SIG-M5 treated with dmso at 0.1 percent for 504 hours (cell line): ENCODE measurements around the gene C5orf22.
A peak's percentile ranks its signal among the peaks of the same experiment; 100 is the strongest.
"Not testable (repeated sequence)": the region's sequence is repeated elsewhere in the genome, so short reads cannot be mapped to it uniquely, and the experiment has no call there.

ENCODE experiments used
- DNase-seq: peaks from one replicate; lab custom pipeline; 2025; ENCODE audit not compliant: unreplicated experiment; lab: John Stamatoyannopoulos, UW

Gene C5orf22

GRCh38 chr5:31531888-31532547, at the start of gene C5orf22, which contains the start of gene DROSHA:
Gene C5orf22, plus strand, starts transcription at chr5:31532301. Its CDS starts 92 bp downstream, at chr5:31532393.
Gene DROSHA, minus strand, starts transcription at chr5:31532093. Its CDS starts 3,034 bp downstream, at chr5:31529059.
- DNase-seq: peak; percentile 97

DNA sequence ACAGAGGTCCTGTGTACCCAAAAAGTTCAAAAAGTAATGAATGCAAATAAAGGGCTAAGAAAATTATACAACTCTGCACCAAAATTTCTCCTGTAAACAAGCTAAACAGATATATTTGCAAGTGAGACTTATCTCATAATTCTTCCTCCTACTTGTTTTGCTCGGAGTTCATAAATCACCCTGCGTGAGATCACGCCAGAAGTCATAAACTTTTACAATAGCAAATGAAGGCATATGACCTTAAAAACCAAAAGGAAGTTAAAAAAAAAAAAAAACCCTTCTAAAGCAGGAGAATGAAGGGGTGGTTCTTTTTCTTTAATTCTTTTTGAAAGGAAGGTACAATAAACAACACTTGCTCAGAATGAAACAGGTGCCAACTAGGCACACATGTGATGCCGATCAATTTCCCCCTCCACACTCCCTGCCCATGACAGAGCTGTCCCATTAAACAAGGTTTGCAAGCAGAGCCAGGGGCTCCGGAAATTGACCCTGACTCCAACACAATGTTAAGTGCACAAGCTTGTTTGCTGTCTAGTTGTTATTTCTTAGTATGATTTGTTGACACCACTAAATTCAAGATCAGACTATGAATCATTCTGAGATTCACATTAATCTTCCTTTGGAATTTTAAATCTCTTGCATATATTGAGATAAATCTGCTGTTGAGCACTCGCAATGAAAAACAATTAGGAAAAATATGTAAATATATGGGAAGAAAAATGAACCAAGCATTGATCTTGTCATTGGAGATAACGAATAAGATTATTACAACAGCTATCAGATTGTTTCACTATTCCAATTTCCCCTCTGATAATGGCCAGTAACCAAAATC, 46.5 kb upstream of the C5orf22 start:
- no peak for DNase-seq

- no peak for DNase-seq
These were observed 45.7 kb upstream of the C5orf22 start for GRCh38 chr5:31486441-31486840.

DNA sequence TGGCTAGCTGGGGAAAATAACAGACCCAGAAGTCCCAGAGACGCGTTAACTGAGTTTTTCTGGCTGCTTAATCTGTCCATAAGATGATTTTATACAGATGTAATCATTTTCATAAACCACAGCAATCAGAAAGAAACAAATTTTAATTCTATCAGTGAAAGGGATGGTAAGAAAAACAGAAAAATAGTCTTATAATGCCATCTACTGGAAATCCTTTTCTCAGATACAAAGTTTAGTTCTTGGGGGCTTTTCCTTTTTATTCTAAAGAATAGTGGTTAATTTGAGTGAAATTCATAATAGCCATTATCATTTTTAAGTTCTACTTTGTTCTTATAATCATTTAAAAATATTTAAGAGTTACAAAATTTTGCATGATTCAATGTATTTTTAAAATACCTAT, 44.6 kb upstream of the C5orf22 start:
- no peak for DNase-seq

DNA sequence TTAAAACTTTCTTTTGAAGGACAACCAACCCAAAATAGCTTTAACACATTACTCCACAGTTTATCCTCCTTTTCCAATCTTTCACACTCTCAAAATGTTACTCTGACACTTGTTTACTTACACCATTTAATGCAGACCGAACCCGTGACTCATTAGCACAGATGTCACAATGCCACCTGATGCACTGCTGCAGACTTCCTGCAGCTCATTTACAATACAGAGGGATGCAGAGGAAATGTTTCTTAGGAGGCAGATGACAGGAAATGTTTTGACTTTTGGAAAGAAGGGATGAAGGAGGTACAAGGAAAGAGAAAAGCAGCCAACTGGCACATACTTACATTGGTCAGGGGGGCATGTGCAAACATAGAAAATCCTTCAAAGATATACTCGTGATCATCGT, 39.2 kb upstream of the C5orf22 start:
- DNase-seq: no peak

GRCh38 chr5:31495336-31495735, 36.8 kb upstream of the C5orf22 start:
- DNase-seq: no peak

DNA sequence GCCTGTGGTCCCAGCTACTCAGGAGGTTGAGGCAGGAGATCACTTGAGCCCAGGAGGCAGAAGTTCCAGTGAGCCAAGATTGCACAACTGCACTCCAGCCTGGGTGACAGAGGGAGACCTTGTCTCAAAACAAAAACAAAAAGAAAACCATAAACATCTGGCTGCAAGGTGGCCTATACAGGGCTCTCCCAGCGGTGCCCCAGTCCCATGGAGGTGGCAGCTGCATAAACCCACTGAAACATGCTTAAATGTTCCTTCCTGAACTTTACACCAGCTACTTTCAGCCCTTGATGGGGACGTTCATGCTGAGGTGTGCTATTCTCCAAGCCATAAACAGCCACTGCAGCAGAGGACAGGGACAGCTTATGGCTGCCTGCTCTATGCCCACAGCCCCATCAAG, 35.8 kb upstream of the C5orf22 start:
- DNase-seq: no peak

- no peak for DNase-seq
These were observed 35.2 kb upstream of the C5orf22 start for GRCh38 chr5:31496891-31497290.

GRCh38 chr5:31500256-31500655, 31.8 kb upstream of the C5orf22 start:
- no peak for DNase-seq

- no peak for DNase-seq
These were observed 29.6 kb upstream of the C5orf22 start for GRCh38 chr5:31502506-31502905.

DNA sequence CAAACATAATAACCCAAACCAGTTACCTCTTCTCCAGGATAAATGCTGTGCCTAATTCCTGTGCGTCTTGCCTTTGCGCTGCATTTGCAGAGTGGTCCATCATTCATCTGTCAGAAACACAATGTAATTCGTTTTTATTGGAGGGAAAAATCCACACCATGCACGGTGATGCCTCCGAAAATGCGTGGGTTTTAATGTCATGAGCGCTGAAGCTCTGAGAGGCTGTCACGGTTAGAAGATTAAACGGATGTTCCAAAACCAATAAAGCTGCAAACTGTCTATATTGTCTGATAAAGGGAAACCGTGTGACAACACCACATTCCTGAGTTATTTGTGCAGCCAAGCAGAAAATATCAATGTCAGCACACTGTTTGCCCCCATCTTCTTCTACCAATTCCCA, 27.6 kb upstream of the C5orf22 start:
- no peak for DNase-seq

GRCh38 chr5:31511305-31511704, 20.8 kb upstream of the C5orf22 start:
- DNase-seq: no peak

DNA sequence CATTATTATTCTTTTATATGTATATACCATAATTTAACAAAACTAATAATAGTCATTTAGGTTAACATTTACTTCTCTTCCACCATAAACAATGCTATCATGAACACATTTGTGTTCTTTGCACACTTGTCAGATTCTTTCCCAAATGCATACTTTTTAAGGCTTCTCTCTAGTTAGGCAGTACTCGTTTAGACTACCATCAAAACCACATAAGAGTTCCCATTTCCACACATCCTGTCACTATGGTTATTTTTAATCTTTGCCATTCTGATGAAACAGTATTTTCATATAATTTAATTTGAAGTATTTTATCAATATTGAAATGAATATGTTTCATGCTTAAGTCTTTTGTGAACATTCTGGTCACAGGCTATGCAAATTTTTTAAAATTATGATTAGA, 15.3 kb upstream of the C5orf22 start:
- DNase-seq: peak; percentile 52

DNA sequence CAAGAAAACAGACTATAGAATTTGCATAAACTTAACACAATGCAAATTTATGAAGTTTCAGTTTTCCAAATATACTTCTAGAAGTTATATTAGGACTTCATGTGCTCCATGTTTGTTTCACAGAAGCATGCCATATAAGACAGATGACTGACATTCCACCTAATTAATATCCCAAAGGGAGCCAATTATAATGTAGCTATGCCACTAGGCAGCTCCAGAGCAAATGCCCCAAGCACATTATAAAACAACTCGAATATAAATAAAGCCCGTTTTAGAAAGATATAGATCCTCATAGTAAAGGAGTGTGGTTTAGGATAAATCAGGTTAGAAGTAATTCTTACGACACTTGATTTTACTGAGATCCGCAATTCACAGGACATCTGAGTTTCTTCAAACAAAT, 9.1 kb upstream of the C5orf22 start:
- DNase-seq: no peak

- peak; percentile 41 for DNase-seq
These were observed 1.4 kb upstream of the C5orf22 start for GRCh38 chr5:31530541-31531265.

DNA sequence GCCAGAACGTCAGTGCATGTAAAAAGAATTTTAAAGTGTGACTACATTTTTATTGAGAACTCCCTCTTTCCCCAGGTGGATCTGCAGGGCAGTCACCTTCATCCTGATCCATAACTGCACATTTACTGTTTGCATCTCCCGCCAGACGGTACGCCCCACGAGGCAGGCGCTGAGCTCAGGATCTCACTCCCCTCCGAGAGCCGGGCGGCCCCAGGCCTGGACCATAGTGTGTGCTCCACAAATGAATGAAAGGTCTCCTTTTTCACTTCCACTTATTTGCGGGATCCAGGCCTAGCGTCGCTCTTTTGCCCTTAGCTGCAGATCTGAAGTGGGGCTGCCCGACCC, 586 bp upstream of the C5orf22 start:
- peak; percentile 58 for DNase-seq

DNA sequence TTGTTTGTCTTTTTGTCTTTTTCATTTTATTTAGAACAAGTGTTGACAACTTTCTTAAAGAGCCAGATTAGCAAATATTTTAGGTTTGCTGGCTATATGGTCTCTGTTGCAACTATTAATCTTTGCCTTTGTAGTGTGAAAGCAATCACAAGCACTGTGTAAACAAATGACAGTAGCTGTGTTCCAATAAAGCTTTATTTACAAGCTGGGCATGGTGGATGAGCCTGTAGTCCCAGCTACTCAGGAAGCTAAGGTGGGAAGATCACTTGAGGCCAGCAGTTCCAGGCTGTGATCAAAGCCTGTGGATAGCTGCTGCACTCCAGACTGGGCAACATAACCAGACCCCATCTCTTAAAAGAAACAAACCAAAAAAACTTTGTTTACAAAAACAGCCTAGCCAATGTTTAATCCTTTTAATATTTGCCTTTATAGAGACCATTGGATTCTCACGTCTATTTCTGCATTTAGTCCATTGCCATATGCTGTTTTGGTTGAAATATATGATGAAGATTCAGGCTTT, 2.5 kb downstream of the C5orf22 start:
- no peak for DNase-seq

DNA sequence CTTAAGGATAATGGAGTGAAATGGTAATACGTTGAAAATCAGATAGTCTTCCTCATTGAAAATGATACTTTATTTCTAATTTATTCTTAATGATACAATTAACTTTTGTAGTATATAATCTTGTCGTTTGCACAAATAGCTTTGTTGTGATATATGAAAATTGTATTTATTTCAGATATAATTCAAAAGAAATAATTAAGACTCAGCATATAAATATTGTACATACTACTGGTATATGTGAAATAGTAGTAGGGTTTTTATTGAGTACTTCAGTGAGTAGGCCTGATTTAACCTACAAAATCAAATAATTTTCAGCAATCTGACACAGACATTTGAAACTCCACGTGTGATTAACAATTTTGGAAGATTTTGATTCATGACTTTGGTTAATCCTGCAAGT, 4.8 kb downstream of the C5orf22 start:
- no peak for DNase-seq

DNA sequence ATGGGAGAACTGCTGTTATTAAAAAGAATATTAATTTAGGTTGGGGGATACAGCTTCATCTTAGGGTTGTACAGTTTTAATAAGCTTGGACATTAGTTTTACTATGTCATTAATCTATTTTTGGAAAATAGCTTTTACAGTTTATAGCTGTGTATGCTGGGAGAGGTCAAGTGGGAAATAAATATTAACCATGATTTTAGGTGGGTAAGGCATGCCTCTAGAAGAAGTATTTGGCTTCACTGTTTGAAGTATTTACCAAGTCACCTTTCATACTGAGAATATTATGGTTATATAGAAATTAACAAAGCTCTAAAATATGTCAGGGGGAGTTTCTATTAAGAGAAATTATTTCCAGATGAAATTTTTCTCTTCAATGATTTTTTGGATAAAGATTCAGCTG, 5.2 kb downstream of the C5orf22 start:
- no peak for DNase-seq

- DNase-seq: no peak
These were observed 5.8 kb downstream of the C5orf22 start for GRCh38 chr5:31537851-31538250.

DNA sequence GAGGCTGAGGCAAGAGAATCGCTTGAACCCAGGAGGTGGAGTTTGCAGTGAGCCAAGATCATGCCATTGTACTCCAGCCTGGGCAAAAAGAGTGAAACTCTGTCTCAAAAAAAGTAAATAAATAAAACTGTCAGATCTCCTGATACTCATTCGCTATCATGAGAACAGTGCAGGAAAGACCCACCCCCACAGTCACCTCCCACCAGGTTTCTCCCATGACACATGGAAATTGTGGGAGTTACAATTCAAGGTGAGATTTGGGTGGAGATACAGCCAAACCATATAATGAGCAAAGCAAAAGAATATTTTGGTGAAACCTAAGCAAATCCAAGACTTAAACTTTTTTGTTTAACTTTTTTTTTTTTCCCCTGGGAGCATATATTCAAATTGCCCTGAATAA, 17.0 kb downstream of the C5orf22 start:
- not testable (repeated sequence) for DNase-seq

GRCh38 chr5:31551878-31552277, 19.8 kb downstream of the C5orf22 start:
- DNase-seq: no peak
